Ishikawa (cell line): ENCODE results near the gene YIPF6.
A peak's percentile ranks its signal among the peaks of the same experiment; 100 is the strongest.

Experiments
- CEBPB ChIP-seq: IDR thresholded peaks from 2 replicates; pipeline ENCODE4 v1.6.1; 2012
- CREB1 ChIP-seq: IDR thresholded peaks from 2 replicates; pipeline ENCODE4 v1.6.1; 2012; ENCODE audit warnings: low read depth
- EGR1 ChIP-seq: IDR thresholded peaks from 2 replicates; pipeline ENCODE4 v1.6.1; 2012
- EP300 ChIP-seq: IDR thresholded peaks from 2 replicates; pipeline ENCODE4 v1.6.1; 2012; ENCODE audit warnings: borderline replicate concordance
- FOXM1 ChIP-seq: IDR thresholded peaks from 2 replicates; pipeline ENCODE4 v1.6.1; 2012; ENCODE audit warnings: low read depth, borderline replicate concordance
- NFIC ChIP-seq: IDR thresholded peaks from 2 replicates; pipeline ENCODE4 v1.6.1; 2012
- RAD21 ChIP-seq: IDR thresholded peaks from 2 replicates; pipeline ENCODE4 v1.6.1; 2012; ENCODE audit warnings: low read depth
- REST ChIP-seq: IDR thresholded peaks from 2 replicates; pipeline ENCODE4 v1.6.1; 2012; ENCODE audit warnings: low read depth, mild to moderate bottlenecking
- TAF1 ChIP-seq: IDR thresholded peaks from 2 replicates; pipeline ENCODE4 v1.6.1; 2012; ENCODE audit warnings: low read depth, mild to moderate bottlenecking
- TCF12 ChIP-seq: IDR thresholded peaks from 2 replicates; pipeline ENCODE4 v1.6.1; 2012; ENCODE audit warnings: low read depth
- TEAD4 ChIP-seq: IDR thresholded peaks from 2 replicates; pipeline ENCODE4 v1.6.1; 2012
- USF1 ChIP-seq: IDR thresholded peaks from 2 replicates; pipeline ENCODE4 v1.6.1; 2012
- YY1 ChIP-seq: IDR thresholded peaks from 2 replicates; pipeline ENCODE4 v1.6.1; 2012; ENCODE audit warnings: low read depth
- ZBTB7A ChIP-seq: IDR thresholded peaks from 2 replicates; pipeline ENCODE4 v1.6.1; 2012; ENCODE audit warnings: low read depth
- TF ChIP-seq, protein P1 (sequence below): IDR thresholded peaks from 2 replicates; pipeline ENCODE4 v1.6.1; 2012

YIPF6 gene

DNA sequence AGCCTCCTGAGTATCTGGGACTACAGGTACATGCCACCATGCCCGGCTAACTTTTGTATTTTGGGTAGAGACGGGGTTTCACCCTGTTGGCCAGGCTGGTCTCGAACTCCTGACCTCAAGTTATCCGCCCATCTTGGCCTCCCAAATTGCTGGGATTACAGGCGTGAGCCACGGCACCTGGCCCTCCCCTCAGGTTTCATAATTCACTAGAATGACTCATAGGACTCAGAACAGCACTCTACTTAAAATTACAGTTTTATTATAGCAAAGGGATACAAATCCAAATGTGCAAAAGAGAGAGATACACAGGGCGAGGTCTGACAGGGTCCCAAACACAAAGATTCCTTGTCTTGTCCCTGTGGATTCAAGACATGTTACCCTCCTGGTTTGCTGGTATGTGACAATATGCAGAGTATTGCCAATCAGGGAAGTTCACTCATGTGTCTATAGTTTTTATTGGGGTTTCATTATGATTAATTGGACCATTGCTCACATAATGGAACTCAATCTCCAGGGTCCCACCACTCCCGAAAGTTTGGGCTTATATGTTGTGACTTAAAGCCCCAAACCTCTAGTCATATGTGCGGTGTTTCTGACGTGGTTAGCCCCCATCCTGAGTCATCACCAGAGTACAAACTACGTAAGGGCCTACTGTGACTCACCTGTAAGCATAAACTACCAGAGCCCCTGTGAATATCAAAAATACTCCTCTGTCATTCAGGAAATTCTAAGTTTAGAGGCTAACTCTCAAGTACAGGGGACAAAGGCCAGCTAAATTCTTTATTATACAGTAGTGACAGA is 5.2 kb downstream of the YIPF6 start:
- TF ChIP-seq USF1 (no peak), CREB1 (no peak), TAF1 (no peak), RAD21 (no peak), REST (no peak), TCF12 (no peak), CEBPB (no peak), ZBTB7A (no peak), NFIC (no peak), EGR1 (no peak), YY1 (no peak), TEAD4 (no peak), FOXM1 (no peak), EP300 (no peak)
- TF ChIP-seq, protein P1, sequence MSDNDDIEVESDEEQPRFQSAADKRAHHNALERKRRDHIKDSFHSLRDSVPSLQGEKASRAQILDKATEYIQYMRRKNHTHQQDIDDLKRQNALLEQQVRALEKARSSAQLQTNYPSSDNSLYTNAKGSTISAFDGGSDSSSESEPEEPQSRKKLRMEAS = no peak

DNA sequence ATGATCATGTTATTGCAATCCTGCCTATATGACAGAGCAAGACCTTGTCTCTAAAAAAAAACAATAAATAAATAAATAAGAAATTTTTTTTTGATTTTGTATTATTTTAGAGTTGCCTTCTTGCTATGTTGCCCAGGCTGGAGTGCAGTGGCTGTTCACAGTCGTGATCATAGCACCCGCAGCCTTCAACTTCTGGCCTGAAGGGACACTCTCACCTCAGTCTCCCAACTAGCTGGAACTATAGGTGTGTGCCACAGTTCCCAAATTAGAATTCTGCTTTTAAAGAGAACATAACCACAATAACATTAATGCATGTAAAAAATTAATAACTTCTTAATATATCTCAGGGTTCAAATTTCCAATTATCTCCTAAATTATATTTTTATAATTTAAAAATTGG is 7.8 kb downstream of the YIPF6 start:
- TF ChIP-seq YY1 = no peak

DNA sequence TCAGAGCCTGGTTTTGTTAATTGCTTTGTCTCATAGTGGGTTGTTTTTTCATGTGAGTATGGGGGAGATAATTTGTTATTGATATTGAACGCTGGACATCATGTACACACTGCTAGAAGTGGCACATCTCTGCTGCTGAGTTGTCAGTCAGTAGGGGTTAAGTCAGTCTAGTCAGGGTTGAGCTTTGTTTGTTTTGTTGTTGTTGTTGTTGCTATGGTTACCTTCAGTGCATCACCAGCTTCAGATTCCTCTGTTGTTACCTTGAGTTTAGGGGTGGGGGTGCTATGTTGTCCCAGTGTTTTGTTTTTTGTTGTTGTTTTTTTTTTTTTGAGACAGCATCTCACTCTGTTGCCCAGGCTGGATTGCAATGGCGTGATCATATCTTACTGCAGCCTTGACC is 9.9 kb downstream of the YIPF6 start:
- no peak for TF ChIP-seq TAF1
- no peak for TF ChIP-seq REST
- TF ChIP-seq CEBPB = no peak
- no peak for TF ChIP-seq TCF12
- TF ChIP-seq CREB1 = no peak
- TF ChIP-seq YY1 = no peak
- no peak for TF ChIP-seq ZBTB7A
- TF ChIP-seq EGR1 = no peak
- TF ChIP-seq TEAD4 = no peak
- no peak for TF ChIP-seq RAD21
- TF ChIP-seq USF1 = no peak

- TF ChIP-seq TCF12 = no peak
- TF ChIP-seq RAD21 = peak; percentile 52
- TF ChIP-seq EGR1 = no peak
- no peak for TF ChIP-seq CREB1
- no peak for TF ChIP-seq ZBTB7A
Observed at GRCh38 chrX:68511255-68511654, 12.4 kb downstream of the YIPF6 start.

DNA sequence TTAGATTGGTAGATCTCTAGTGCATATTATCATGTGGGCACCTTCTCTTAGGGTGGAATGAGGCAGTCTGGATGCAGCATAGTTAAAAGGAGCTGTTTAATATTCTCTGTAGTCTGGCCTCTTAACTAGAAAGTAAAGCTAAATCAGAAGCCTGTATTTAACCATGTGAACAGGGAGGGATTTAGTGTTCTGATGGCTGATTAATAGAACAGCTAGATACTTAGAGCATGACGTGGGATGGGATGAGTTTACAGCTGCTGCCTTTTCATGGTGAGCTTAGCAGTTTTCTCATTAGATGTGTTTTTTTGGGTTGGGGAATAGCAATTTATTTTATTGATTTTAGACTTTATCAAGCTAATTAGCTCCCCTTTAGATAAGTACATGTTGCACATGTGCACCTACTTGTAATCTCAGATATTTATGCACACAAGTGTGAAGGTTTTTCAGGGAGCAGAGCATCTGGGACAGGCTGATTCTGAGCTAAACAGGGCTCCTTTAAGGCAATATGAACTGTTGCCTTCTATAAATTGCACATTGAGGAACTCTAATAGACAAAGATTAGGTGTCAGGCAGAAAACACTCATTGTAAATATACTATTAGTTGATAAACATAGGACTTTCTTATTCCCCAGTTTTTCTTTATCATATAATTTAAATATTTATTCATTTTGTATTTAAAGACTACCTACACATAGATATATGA is 34.1 kb downstream of the YIPF6 start:
- TF ChIP-seq CEBPB (no peak), NFIC (no peak), RAD21 (no peak), ZBTB7A (no peak), YY1 (no peak), CREB1 (no peak), REST (no peak), USF1 (no peak), EGR1 (no peak), TEAD4 (no peak), TAF1 (no peak), EP300 (no peak), TCF12 (no peak), FOXM1 (no peak)
- TF ChIP-seq, protein P1 = no peak
